ENCODE results near the gene SFI1.

DNA sequence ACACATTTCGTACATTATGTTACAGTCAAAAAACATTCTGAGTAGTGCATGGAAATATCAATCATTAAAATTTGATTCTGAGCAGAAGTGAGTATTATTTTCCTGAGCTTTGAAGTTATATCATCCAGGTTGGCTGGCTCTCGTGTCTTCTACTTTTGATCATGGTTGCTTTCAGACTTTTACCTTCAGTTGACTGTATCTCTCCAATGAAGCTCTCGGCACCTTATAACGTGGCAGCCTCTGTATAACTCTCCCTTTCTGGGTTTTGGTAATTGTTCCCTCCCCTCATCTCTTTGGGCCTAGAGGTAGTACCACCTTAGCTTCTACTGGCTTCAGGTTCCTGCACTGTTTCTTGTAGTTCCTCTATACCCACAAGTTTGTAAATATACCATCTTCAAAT lies 12.2 kb downstream of the SFI1 start:
- TF ChIP-seq, protein P1, sequence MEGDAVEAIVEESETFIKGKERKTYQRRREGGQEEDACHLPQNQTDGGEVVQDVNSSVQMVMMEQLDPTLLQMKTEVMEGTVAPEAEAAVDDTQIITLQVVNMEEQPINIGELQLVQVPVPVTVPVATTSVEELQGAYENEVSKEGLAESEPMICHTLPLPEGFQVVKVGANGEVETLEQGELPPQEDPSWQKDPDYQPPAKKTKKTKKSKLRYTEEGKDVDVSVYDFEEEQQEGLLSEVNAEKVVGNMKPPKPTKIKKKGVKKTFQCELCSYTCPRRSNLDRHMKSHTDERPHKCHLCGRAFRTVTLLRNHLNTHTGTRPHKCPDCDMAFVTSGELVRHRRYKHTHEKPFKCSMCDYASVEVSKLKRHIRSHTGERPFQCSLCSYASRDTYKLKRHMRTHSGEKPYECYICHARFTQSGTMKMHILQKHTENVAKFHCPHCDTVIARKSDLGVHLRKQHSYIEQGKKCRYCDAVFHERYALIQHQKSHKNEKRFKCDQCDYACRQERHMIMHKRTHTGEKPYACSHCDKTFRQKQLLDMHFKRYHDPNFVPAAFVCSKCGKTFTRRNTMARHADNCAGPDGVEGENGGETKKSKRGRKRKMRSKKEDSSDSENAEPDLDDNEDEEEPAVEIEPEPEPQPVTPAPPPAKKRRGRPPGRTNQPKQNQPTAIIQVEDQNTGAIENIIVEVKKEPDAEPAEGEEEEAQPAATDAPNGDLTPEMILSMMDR (IDR thresholded peaks at IDR 0.05), result no peak
- no peak for TF ChIP-seq POLR2AphosphoS5 (IDR thresholded peaks at IDR 0.05)
